Measurements from ENCODE around the gene EPN2.
"Not testable (repeated sequence)": the region's sequence is repeated elsewhere in the genome, so short reads cannot be mapped to it uniquely, and the experiment has no call there.

EPN2 gene

GRCh38 chr17:19268611-19269010, 31.4 kb downstream of the EPN2 start:
- no peak for DNase-seq (ENCODE audit: low spot score)

- DNase-seq (ENCODE audit: low spot score), result no peak
Measured at GRCh38 chr17:19269106-19269505, 31.9 kb downstream of the EPN2 start.

- DNase-seq (ENCODE audit: low spot score), result no peak
Measured at GRCh38 chr17:19269641-19270040, 32.5 kb downstream of the EPN2 start.

- no peak for DNase-seq (ENCODE audit: low spot score)
Measured at GRCh38 chr17:19270347-19270703, 33.2 kb downstream of the EPN2 start.

GRCh38 chr17:19270704-19271611, 33.8 kb downstream of the EPN2 start:
- DNase-seq (ENCODE audit: low spot score), result no peak

- no peak for DNase-seq (ENCODE audit: low spot score)
Measured at GRCh38 chr17:19271780-19272357, 34.7 kb downstream of the EPN2 start.

- no peak for DNase-seq (ENCODE audit: low spot score)
Measured at GRCh38 chr17:19273731-19274130, 36.6 kb downstream of the EPN2 start.

GRCh38 chr17:19274893-19275292, 37.7 kb downstream of the EPN2 start:
- DNase-seq (ENCODE audit: low spot score), result no peak

GRCh38 chr17:19275457-19276127, 38.4 kb downstream of the EPN2 start:
- DNase-seq (ENCODE audit: low spot score), result no peak

- DNase-seq (ENCODE audit: low spot score), result not testable (repeated sequence)
Measured at GRCh38 chr17:19278284-19278683, 41.1 kb downstream of the EPN2 start.

GRCh38 chr17:19278729-19279128, 41.6 kb downstream of the EPN2 start:
- DNase-seq (ENCODE audit: low spot score), result no peak

- no peak for DNase-seq (ENCODE audit: low spot score)
Measured at GRCh38 chr17:19281161-19281560, 44.0 kb downstream of the EPN2 start.

GRCh38 chr17:19284005-19284959, 47.1 kb downstream of the EPN2 start:
- DNase-seq (ENCODE audit: low spot score), result no peak

- no peak for DNase-seq (ENCODE audit: low spot score)
Measured at GRCh38 chr17:19285213-19285900, 48.2 kb downstream of the EPN2 start.

- DNase-seq (ENCODE audit: low spot score), result no peak
Measured at GRCh38 chr17:19286751-19287341, 49.7 kb downstream of the EPN2 start.

- DNase-seq (ENCODE audit: low spot score), result no peak
Measured at GRCh38 chr17:19287651-19288050, 50.5 kb downstream of the EPN2 start.

GRCh38 chr17:19288453-19288852, 51.3 kb downstream of the EPN2 start:
- no peak for DNase-seq (ENCODE audit: low spot score)

- DNase-seq (ENCODE audit: low spot score), result no peak
Measured at GRCh38 chr17:19290066-19290705, 53.0 kb downstream of the EPN2 start.

GRCh38 chr17:19291646-19292376, 54.6 kb downstream of the EPN2 start:
- DNase-seq (ENCODE audit: low spot score), result no peak

GRCh38 chr17:19292377-19292711, 55.2 kb downstream of the EPN2 start:
- no peak for DNase-seq (ENCODE audit: low spot score)
